GM21423 (cell line): ENCODE measurements around the gene ATRNL1.
"Not testable (repeated sequence)": the region's sequence is repeated elsewhere in the genome, so short reads cannot be mapped to it uniquely, and the experiment has no call there.

Experiments used
- ATAC-seq: cut with Tn5 transposase; IDR thresholded peaks from one replicate; pipeline ENCODE4 v1.9.1; 2021; ENCODE audit warnings: mild to moderate bottlenecking, moderate library complexity; ENCODE audit not compliant: unreplicated experiment

The ATRNL1 gene

GRCh38 chr10:115207276-115207675, 114.1 kb downstream of the ATRNL1 start:
- ATAC-seq: not testable (repeated sequence)

- ATAC-seq: peak; percentile 81
Measured at GRCh38 chr10:115209133-115209532, 116.0 kb downstream of the ATRNL1 start.

- ATAC-seq: no peak
Measured at GRCh38 chr10:115214829-115215228, 121.7 kb downstream of the ATRNL1 start.

- no peak for ATAC-seq
Measured at GRCh38 chr10:115219203-115219602, 126.0 kb downstream of the ATRNL1 start.

- no peak for ATAC-seq
Measured at GRCh38 chr10:115222039-115222438, 128.9 kb downstream of the ATRNL1 start.

DNA sequence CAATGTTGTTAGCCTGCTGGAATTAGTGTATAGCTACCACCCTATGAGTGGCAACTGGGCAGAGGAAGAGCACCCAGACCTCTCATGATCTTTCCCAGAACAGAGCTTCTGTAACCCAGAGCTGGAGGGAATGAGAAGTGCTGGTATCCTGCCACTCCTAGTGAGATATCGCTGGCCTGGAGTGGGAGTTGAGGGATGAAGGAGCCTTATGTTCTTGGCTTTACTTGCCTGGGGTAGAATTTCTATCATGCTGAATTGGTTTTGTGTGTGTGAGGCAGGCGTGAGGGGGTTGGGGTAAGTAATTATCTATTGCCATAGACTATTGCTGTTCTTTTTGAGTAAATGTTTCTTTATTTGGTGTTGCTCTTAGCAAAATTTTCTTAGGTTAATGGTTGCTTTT, 146.6 kb downstream of the ATRNL1 start:
- no peak for ATAC-seq

GRCh38 chr10:115250784-115251183, 157.6 kb downstream of the ATRNL1 start:
- ATAC-seq: no peak

- ATAC-seq: not testable (repeated sequence)
Measured at GRCh38 chr10:115253765-115254164, 160.6 kb downstream of the ATRNL1 start.

- no peak for ATAC-seq
Measured at GRCh38 chr10:115272482-115272881, 179.3 kb downstream of the ATRNL1 start.

DNA sequence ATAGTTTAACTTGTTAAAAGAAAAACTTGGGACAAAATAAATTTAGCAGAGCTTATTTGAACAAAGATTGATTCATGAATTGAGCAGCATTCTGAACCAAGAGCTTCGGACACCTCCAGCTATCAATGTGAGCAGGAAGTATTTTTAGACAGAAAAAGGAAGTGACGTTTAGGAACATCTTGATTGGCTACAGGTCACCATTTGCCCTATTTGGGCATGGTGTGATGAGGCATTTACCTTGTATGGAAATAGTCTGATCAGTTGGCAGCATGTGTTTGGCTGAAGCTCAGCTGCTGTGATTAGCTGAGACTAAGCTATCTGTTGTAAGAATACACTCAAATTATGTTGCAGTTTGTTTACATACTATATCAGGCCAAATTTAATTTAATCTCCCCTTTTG, 185.1 kb downstream of the ATRNL1 start:
- no peak for ATAC-seq

GRCh38 chr10:115295213-115295805, 202.1 kb downstream of the ATRNL1 start:
- no peak for ATAC-seq

DNA sequence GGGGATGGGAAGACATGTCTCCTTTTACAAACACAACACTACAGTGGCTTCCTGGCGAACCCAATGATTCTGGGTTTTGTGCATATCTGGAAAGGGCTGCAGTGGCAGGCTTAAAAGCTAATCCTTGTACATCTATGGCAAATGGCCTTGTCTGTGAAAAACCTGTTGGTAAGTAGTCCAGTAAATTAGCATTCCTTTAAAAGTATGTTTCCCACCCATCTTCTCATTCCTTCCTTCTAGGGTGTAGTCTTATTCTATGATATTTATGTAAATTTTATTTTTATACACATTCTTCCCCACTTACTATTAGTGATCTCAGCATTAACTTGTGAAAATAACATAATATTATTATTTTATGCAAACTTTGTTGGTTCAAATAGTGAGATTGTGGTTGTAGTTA, 206.9 kb downstream of the ATRNL1 start:
- no peak for ATAC-seq

GRCh38 chr10:115319669-115320068, 226.5 kb downstream of the ATRNL1 start:
- not testable (repeated sequence) for ATAC-seq

- no peak for ATAC-seq
Measured at GRCh38 chr10:115321360-115321759, 228.2 kb downstream of the ATRNL1 start.

GRCh38 chr10:115328331-115328730, 235.2 kb downstream of the ATRNL1 start:
- no peak for ATAC-seq

GRCh38 chr10:115335366-115335765, 242.2 kb downstream of the ATRNL1 start:
- ATAC-seq: no peak

- peak; percentile 77 for ATAC-seq
Measured at GRCh38 chr10:115355162-115355760, 262.1 kb downstream of the ATRNL1 start.

DNA sequence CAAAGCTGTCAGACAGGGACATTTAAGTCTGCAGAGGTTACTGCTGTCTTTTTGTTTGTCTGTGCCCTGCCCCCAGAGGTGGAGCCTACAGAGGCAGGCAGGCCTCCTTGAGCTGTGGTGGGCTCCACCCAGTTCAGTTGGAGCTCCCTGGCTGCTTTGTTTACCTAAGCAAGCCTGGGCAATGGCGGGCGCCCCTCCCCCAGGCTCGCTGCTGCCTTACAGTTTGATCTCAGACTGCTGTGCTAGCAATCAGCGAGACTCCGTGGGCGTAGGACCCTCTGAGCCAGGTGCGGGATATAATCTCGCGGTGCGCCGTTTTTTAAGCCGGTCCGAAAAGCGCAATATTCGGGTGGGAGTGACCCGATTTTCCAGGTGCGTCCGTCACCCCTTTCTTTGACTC, 274.8 kb downstream of the ATRNL1 start:
- not testable (repeated sequence) for ATAC-seq

- no peak for ATAC-seq
Measured at GRCh38 chr10:115379064-115379463, 285.9 kb downstream of the ATRNL1 start.

DNA sequence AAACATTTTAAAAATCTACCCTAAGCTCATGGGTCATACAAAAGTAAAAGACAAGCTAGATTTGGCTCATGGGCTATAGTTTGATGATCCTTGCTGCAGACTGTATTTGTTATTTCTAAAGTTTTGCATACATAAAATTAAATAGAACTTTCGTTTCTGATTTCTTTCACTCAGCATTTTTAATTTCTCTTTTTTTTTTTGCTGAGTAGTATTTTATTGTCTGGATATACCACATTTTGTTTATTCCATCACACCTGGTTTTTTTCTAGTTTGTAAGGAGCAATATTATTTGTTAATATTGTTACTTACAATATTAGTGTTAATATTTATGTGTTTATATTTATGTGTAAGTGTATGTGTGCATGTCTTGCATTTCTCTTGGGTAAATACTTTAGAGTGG, 291.5 kb downstream of the ATRNL1 start:
- no peak for ATAC-seq

- no peak for ATAC-seq
Measured at GRCh38 chr10:115390607-115391006, 297.4 kb downstream of the ATRNL1 start.

GRCh38 chr10:115398026-115398425, 304.9 kb downstream of the ATRNL1 start:
- no peak for ATAC-seq

- no peak for ATAC-seq
Measured at GRCh38 chr10:115402699-115403098, 309.5 kb downstream of the ATRNL1 start.
